H9 (cell line): ENCODE measurements around the gene ATP6V0A1. TPM values are rescaled to one million over a fixed set of nuclear protein-coding genes. Genes with fewer than 3 reads are reported as not detected.

ENCODE experiments used
- DNase-seq: peaks from one replicate; pipeline ENCODE4 v3.0.0-alpha.2; 2017
- H2AFZ ChIP-seq: one replicate; pipeline ENCODE4 v1.6.1; 2013; ENCODE audit warnings: mild to moderate bottlenecking, low read length, control low read depth, moderate library complexity
- H2AK5ac ChIP-seq: 2 replicates; pipeline ENCODE4 v1.6.1; 2013; ENCODE audit warnings: low read length, control low read depth, mixed read lengths; ENCODE audit not compliant: insufficient read length
- H2BK120ac ChIP-seq: one replicate; pipeline ENCODE4 v1.6.1; 2013; ENCODE audit warnings: low read depth, mild to moderate bottlenecking, low read length, control low read depth, inconsistent platforms; ENCODE audit not compliant: poor library complexity, severe bottlenecking
- H2BK12ac ChIP-seq: 2 replicates; pipeline ENCODE4 v1.6.1; 2013; ENCODE audit warnings: low read length, control low read depth, mixed read lengths, low read depth; ENCODE audit not compliant: insufficient read length
- H2BK15ac ChIP-seq: 2 replicates; pipeline ENCODE4 v1.6.1; 2013; ENCODE audit warnings: low read depth, low read length, control low read depth
- H2BK20ac ChIP-seq: one replicate; pipeline ENCODE4 v1.6.1; 2013; ENCODE audit warnings: low read depth, mild to moderate bottlenecking, low read length, control low read depth, inconsistent platforms; ENCODE audit not compliant: poor library complexity, severe bottlenecking
- H2BK5ac ChIP-seq: 2 replicates; pipeline ENCODE4 v1.6.1; 2013; ENCODE audit warnings: low read length, control low read depth, mixed read lengths; ENCODE audit not compliant: insufficient read length
- H3K14ac ChIP-seq: 2 replicates; pipeline ENCODE4 v1.6.1; 2013; ENCODE audit warnings: low read length, control low read depth; ENCODE audit not compliant: insufficient read depth
- H3K18ac ChIP-seq: 2 replicates; pipeline ENCODE4 v1.6.1; 2013; ENCODE audit warnings: low read depth, mild to moderate bottlenecking, mixed read lengths, low read length, control low read depth; ENCODE audit not compliant: insufficient read length
- H3K23ac ChIP-seq: 2 replicates; pipeline ENCODE4 v1.6.1; 2013; ENCODE audit warnings: low read length, control low read depth, mixed read lengths, low read depth; ENCODE audit not compliant: insufficient read length
- H3K23me2 ChIP-seq: 2 replicates; pipeline ENCODE4 v1.6.1; 2013; ENCODE audit warnings: low read depth, mild to moderate bottlenecking, mixed read lengths, low read length, control low read depth; ENCODE audit not compliant: insufficient read length, poor library complexity, severe bottlenecking
- H3K27ac ChIP-seq: 2 replicates; pipeline ENCODE4 v1.5.1; 2013; ENCODE audit warnings: low read length, control low read depth, mixed read lengths, low read depth; ENCODE audit not compliant: insufficient read length
- H3K27me3 ChIP-seq: 2 replicates; pipeline ENCODE4 v1.6.1; 2013; ENCODE audit warnings: low read length, control low read depth, inconsistent platforms; ENCODE audit not compliant: insufficient read depth
- H3K4ac ChIP-seq: 2 replicates; pipeline ENCODE4 v1.6.1; 2013; ENCODE audit warnings: low read depth, mild to moderate bottlenecking, control low read depth, inconsistent platforms, low read length, moderate library complexity
- H3K4me1 ChIP-seq: 2 replicates; pipeline ENCODE4 v1.6.1; 2013; ENCODE audit warnings: low read length, control low read depth, inconsistent platforms; ENCODE audit not compliant: insufficient read depth
- H3K4me2 ChIP-seq: 2 replicates; pipeline ENCODE4 v1.6.1; 2013; ENCODE audit warnings: low read length, control low read depth, mixed read lengths; ENCODE audit not compliant: insufficient read length, insufficient read depth
- H3K56ac ChIP-seq: 2 replicates; pipeline ENCODE4 v1.6.1; 2013; ENCODE audit warnings: low read depth, mild to moderate bottlenecking, mixed read lengths, low read length, control low read depth; ENCODE audit not compliant: insufficient read length
- H3K79me1 ChIP-seq: 2 replicates; pipeline ENCODE4 v1.6.1; 2013; ENCODE audit warnings: low read depth, mild to moderate bottlenecking, moderate library complexity, low read length, control low read depth, inconsistent platforms; ENCODE audit not compliant: insufficient read depth, poor library complexity, severe bottlenecking
- H3K79me2 ChIP-seq: 2 replicates; pipeline ENCODE4 v1.6.1; 2013; ENCODE audit warnings: low read length, control low read depth, inconsistent platforms; ENCODE audit not compliant: insufficient read depth
- H3K9ac ChIP-seq: 2 replicates; pipeline ENCODE4 v1.6.1; 2013; ENCODE audit warnings: low read length, control low read depth, mixed read lengths; ENCODE audit not compliant: insufficient read length; ENCODE audit errors: extremely low read depth
- H3K9me3 ChIP-seq: one replicate; pipeline ENCODE4 v1.6.1; 2013; ENCODE audit warnings: low read depth, low read length, inconsistent platforms; ENCODE audit not compliant: control insufficient read depth
- H3T11ph ChIP-seq: one replicate; pipeline ENCODE4 v1.6.1; 2013; ENCODE audit warnings: mild to moderate bottlenecking, low read length, control low read depth, inconsistent platforms
- H4K20me1 ChIP-seq: one replicate; pipeline ENCODE4 v1.6.1; 2013; ENCODE audit not compliant: control insufficient read depth, insufficient read length, insufficient read depth
- H4K5ac ChIP-seq: 2 replicates; pipeline ENCODE4 v1.6.1; 2013; ENCODE audit warnings: low read depth, mild to moderate bottlenecking, mixed read lengths, low read length, control low read depth; ENCODE audit not compliant: insufficient read length
- H4K8ac ChIP-seq: replicated peaks from 2 replicates; pipeline ENCODE4 v1.6.1; 2013; ENCODE audit warnings: low read length, control low read depth, mixed read lengths, low read depth; ENCODE audit not compliant: insufficient read length
- H4K91ac ChIP-seq: 2 replicates; pipeline ENCODE4 v1.6.1; 2013; ENCODE audit warnings: low read depth, mild to moderate bottlenecking, moderate library complexity, mixed read lengths, low read length, control low read depth; ENCODE audit not compliant: insufficient read length
- H3K27ac Mint-ChIP-seq, 3 experiments: 2 replicates in 2 of 3; 3 replicates in 1 of 3; pipeline ENCODE4 v1.8.0; 2020 to 2021; ENCODE audit warnings: mixed read lengths in 3 of 3, mild to moderate bottlenecking in 1 of 3, moderate library complexity in 1 of 3
- H3K27me3 Mint-ChIP-seq: 2 replicates; pipeline ENCODE4 v1.8.0; 2021; ENCODE audit warnings: low read depth, mild to moderate bottlenecking, moderate library complexity, mixed read lengths
- H3K36me3 Mint-ChIP-seq, 3 experiments: 2 replicates in 2 of 3; 3 replicates in 1 of 3; pipeline ENCODE4 v1.8.0; 2020 to 2021; ENCODE audit warnings: low read depth in 3 of 3, mixed read lengths in 3 of 3; ENCODE audit not compliant: insufficient read depth in 1 of 3
- H3K4me1 Mint-ChIP-seq, 2 experiments: 2 replicates each; pipeline ENCODE4 v1.8.0; 2020; ENCODE audit warnings: mixed read lengths in 2 of 2
- H3K4me3 Mint-ChIP-seq, 2 experiments: 2 replicates in 1 of 2; 3 replicates in 1 of 2; pipeline ENCODE4 v1.8.0; 2020 to 2021; ENCODE audit warnings: mild to moderate bottlenecking in 2 of 2, mixed read lengths in 2 of 2, moderate library complexity in 1 of 2
- H3K9me3 Mint-ChIP-seq, 2 experiments: 2 replicates in 1 of 2; 3 replicates in 1 of 2; pipeline ENCODE4 v1.8.0; 2020; ENCODE audit warnings: mild to moderate bottlenecking in 2 of 2, mixed read lengths in 2 of 2, moderate library complexity in 1 of 2
- CTCF ChIP-seq: fragments of 200-600 bp; sonication (generic); conservative IDR thresholded peaks from 3 replicates; pipeline ENCODE4 v1.8.0; 2021; ENCODE audit warnings: antibody characterized with exemption, mild to moderate bottlenecking
- WGBS: extraction: QIAGEN DNeasy Blood & Tissue Kit; methylation state at CpG from one replicate; pipeline ENCODE4 v1.1.7; 2013; ENCODE audit warnings: missing lambda C conversion rate, low lambda C conversion rate, mixed read lengths; ENCODE audit not compliant: insufficient read length; ENCODE audit errors: extremely low coverage; 5-methylcytosine and 5-hydroxymethylcytosine counted together
- total RNA-seq: library from RNA; stranded (reverse); gene quantifications from 2 replicates; pipeline ENCODE4 v1.2.1, GENCODE V29; 2021

Gene ATP6V0A1
- total RNA-seq, 1 experiment from 2014 or later, result 54.1 TPM

- no peak for DNase-seq
- Histone ChIP-seq H4K20me1 (no peaks in the 10 kb centered on the region), H2AK5ac (no peak overlapping the region), H2AFZ (no peak overlapping the region), H3K4me1 (peaks cover 2% of the 10 kb centered on the region; the same call in 1 of the 2 replicates), H3K9ac (no peak overlapping the region), H2BK12ac (no peak overlapping the region), H2BK20ac (no peak overlapping the region), H4K8ac (no peak overlapping the region), H2BK5ac (no peak overlapping the region), H3K18ac (no peak overlapping the region), H2BK120ac (no peak overlapping the region), H4K91ac (no peak overlapping the region), H3K79me1 (peaks cover 4% of the 10 kb centered on the region), H3T11ph (no peak overlapping the region), H4K5ac (no peak overlapping the region), H3K4me2 (no peak overlapping the region), H3K23me2 (peaks cover 16% of the 10 kb centered on the region), H3K14ac (no peak overlapping the region), H3K27ac (no peak overlapping the region), H2BK15ac (no peak overlapping the region), H3K4ac (no peak overlapping the region), H3K79me2 (peaks cover 7% of the 10 kb centered on the region; the same call in 1 of the 2 replicates), H3K27me3 (no peaks in the 10 kb centered on the region), H3K9me3 (no peaks in the 10 kb centered on the region), H3K23ac (no peak overlapping the region), H3K56ac (no peak overlapping the region)
- no peaks in the 10 kb centered on the region for H3K9me3 Mint-ChIP-seq
- H3K36me3 Mint-ChIP-seq, result peaks cover 15 to 48% (median 40%) of the 10 kb centered on the region in 3 experiments
- TF ChIP-seq CTCF, result no peak
- H3K27ac Mint-ChIP-seq, result no peak overlapping the region
- WGBS, result no CpG with 5 or more reads among the region's 15 CpGs
- H3K4me3 Mint-ChIP-seq, result peak overlapping the region in 1 of 2 experiments; percentile 5; a peak in 2 of 5 replicates
- H3K27me3 Mint-ChIP-seq, result no peaks in the 10 kb centered on the region
- peaks cover 17 to 25% of the 10 kb centered on the region in 2 experiments for H3K4me1 Mint-ChIP-seq
Measured at GRCh38 chr17:42564815-42565522, 106.3 kb downstream of the ATP6V0A1 start.
